DOHH2 (cell line): Measurements from ENCODE around the gene PRRT2.

Source experiments
- EZH2phosphoT487 ChIP-seq: fragments of 200-600 bp; sonication (generic); IDR thresholded peaks from 2 replicates; pipeline ENCODE4 v1.6.1; 2017; ENCODE audit warnings: borderline replicate concordance, mild to moderate bottlenecking, antibody characterized with exemption, low read length, moderate library complexity, mixed read lengths
- TF ChIP-seq, protein P1 (sequence below): fragments of 200-600 bp; sonication (generic); IDR thresholded peaks from one replicate; pipeline ENCODE4 v1.5.1; 2014; ENCODE audit warnings: antibody characterized with exemption, mild to moderate bottlenecking, low read depth, low read length; ENCODE audit not compliant: poor library complexity, severe bottlenecking

DNA sequence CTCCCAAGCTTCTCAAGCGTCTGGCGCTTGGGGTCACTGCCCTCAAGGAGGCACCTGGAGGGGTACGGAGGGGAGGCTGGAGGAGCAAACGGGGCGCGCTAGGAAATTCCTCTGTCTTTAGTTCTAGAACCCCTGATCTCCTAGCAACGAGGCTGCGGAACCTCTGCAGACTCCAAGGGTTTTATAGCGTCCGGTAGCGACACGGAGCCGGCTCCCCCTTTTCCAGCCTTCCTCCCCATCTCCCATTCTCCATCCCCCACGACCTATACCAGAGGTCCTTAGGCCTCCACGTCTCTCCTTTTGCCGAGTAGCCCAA is 51.6 kb downstream of the PRRT2 start:
- TF ChIP-seq, protein P1, sequence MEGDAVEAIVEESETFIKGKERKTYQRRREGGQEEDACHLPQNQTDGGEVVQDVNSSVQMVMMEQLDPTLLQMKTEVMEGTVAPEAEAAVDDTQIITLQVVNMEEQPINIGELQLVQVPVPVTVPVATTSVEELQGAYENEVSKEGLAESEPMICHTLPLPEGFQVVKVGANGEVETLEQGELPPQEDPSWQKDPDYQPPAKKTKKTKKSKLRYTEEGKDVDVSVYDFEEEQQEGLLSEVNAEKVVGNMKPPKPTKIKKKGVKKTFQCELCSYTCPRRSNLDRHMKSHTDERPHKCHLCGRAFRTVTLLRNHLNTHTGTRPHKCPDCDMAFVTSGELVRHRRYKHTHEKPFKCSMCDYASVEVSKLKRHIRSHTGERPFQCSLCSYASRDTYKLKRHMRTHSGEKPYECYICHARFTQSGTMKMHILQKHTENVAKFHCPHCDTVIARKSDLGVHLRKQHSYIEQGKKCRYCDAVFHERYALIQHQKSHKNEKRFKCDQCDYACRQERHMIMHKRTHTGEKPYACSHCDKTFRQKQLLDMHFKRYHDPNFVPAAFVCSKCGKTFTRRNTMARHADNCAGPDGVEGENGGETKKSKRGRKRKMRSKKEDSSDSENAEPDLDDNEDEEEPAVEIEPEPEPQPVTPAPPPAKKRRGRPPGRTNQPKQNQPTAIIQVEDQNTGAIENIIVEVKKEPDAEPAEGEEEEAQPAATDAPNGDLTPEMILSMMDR: no peak
- no peak for TF ChIP-seq EZH2phosphoT487
